Effector CD8-positive, alpha-beta T cell (primary cell): ENCODE data around the gene TRAPPC10.

ENCODE experiments used
- DNase-seq: peaks from one replicate; lab custom pipeline; 2025; lab: John Stamatoyannopoulos, UW

TRAPPC10 gene

DNA sequence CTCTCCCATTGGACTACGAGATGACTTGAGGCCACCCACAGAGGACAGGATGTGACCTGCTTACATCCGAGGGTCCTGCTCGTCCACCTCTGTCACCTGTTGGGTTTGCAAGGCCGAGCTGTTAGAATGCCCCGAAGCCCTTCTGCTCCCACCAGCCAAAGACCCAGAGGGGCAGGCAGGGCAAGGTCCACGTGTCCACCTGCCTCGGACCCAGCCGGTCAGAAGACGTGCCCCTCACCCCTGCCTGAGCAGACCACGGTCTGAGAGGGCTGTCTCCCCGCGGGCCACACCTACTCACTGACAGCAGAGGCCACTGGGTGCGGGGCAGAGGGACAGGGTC lies 30.3 kb upstream of the TRAPPC10 start:
- DNase-seq = no peak

DNA sequence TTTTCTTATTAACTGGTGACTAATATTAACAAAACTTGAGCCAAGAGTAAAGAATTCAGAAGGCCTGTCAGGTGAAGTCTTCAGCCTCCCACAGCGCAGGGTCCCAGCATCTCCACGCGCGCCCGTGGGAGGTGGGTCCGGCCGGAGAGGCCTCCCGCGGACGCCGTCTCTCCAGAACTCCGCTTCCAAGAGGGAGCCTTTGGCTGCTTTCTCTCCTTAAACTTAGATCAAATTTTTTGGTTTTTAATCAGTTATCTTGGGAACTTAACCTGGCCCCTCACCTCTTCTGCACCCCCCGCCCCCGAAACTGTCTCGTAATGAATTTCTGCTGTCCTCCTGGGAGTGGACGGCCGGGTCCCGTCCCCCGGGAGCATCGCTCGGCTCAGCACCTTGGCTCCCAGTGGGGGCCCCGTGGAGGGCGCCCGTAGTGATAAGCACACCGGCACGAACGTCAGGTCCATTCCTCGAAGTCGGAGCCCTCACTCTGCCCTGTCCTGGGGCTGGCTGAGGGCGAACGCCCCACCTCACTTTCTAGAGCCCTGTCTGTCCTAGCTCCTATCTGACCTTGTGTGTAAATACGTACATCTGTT lies 29.5 kb upstream of the TRAPPC10 start:
- DNase-seq = no peak

DNA sequence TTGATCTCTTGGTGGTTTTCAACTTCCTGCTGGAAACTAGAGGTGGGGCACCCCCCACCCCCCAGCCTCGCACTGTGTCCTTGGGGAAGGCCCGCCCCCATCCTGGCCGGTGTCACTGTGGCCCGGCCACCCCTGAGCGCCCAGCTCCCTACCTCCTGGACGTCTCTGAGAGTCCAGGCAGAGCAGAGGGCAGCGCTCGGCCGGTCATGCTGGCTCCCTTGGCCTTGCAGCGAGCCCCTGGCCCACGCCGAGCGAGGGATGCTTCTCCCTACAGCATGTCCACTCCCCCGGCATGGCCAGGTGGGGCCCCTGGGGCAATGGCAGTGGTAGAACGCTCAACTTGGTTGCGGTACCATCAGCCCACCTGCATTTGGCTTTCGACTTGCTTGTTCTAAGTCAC lies 28.7 kb upstream of the TRAPPC10 start:
- no peak for DNase-seq

DNA sequence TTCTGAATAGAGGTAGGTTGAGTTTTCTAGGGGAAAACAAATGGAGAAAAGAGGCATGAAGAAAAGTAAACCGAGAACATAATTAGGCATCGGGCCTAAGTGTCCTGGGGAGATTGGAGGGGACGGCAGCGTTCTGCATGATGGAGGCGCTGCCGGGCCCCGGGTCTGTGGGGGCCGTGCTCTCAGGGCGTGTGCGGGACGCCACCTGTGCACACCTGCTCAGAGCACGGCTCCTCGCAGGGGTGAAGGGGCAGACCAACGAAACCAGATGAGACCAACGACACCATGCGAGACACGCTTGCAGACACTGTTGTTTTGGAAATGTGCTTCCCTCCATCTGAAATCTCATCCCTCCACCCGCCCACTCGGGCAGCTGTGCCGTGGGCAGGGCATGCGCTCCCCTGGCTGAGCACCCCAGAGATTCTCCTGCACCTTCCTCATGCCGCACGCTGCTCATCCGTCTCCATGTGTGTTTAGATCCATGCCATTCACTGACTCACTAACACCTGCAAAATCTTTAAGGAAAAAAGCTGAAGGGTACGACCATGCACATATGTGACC lies 28.2 kb upstream of the TRAPPC10 start:
- no peak for DNase-seq

DNA sequence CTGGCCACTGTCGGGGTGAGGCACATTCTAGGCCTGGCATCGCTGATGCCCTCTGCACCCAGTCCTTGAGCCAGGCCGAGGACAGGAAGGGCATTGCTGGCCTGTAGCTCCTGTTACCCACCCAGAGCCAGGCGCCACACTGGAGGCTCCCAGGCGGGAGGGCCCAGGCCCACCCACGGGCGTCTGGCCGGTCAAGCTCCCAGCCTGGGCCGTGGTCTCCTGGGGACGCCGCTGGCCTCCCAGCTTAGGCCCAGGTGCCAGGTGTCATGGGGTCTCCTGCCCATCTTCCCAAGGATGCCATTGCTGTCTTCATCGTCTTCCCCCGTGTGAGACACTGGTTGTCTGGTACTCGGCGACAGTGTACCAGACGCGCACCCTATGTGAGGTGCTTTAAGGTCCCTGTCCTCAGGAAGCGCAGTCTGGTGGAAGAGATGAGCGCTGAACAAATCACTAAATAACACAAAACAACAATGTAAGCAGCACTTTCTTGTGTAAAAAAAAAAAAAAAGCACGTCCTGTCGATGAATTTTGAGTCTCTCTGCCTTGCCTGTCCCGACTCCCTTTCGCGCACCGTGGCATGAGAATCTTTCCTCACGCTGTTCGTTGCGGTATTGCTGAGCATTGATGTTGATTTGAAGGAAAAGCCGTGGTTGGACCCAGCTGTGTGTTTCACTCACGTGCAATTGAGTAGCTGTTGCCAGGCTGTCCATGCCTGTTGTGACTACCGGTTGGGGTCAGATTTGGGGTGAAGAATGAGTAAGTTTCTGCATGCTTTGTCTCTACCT lies 27.0 kb upstream of the TRAPPC10 start:
- no peak for DNase-seq

DNA sequence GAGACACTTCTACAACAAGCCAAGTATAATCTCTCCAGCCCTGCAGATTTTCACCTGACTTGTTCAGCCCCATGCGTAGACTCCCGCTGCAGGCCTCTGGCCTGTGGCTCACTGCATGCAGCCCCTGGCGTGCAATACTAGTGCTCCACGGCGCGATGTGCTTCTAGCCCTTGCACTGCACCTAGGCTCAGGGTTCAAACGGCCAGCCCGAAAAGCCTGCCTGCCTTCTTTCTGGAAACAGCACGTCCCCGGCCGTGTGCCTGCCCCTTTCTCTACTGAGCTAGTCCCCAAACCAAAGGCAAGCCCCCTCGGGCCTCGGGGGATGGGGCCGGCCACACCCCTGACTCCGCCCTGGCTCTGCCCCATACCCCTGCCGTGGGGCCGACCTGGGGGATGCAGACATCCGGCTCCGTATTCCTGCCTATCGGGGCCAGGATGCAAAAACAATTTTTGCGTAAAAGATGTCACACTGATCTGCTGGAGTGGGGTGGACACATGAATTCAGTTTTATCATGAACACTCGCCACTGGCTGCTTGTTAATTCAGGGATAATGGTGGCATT lies 26.3 kb upstream of the TRAPPC10 start:
- no peak for DNase-seq

DNA sequence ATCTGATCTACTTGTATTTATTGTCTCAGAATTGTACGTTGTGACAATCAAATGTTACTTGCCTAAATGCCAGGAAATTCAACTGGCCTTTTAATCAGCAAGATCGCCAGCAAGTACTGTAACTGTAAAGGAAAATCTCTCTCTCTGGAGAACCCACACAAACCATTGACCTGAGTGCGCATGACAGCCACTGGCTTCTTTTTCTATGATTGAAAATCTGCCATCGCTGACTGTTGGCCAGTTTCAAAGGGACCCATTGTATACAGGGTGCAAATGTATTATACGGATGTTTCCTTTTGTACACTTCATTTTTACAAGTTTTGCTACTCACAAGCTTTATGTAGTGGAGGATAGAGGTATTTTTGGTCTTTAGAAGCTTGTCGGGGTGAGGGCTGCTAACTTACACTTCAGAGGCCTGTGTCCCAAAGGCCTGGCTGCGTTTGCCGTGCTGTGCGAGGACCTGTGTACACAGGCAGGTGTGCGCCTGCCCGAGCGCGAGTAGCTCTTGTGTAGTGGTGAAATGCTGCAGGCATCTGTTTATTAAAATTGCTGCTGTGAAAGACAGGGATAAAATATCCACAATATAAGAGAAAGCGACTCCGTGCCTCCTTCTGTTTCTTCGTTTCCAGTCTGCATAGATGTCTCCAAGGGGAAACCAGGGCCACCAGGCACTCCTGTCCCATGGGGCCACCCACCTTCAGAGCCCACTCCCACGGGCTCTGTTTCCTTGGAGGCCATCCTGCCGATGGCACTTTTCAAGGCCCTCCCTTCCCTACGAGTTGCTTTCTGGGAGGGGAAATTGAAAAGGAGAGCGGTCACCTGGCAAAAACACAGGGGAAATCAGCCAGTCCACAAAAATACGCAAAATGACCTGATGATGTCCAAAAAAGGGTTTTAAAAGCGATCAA lies 25.3 kb upstream of the TRAPPC10 start:
- no peak for DNase-seq

DNA sequence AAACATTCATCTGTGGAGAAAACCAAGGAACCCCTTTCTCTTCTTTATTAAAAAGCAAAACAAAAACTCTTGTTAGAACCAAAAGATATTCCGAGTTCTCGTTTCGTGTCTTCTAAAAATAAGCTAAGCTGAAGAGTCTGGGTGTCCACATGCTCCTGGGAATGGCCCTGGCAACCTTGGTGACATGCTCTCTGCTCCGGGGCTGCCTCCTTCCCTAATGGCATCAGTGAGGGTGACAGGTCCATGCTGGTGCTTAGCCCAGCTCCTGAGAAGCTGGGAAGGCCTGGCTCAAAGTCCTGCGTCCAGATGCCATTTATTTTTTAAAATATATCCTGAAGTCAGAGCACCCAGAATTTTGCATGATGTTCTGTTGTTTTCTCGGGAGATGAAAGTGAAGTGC lies 24.6 kb upstream of the TRAPPC10 start:
- no peak for DNase-seq

DNA sequence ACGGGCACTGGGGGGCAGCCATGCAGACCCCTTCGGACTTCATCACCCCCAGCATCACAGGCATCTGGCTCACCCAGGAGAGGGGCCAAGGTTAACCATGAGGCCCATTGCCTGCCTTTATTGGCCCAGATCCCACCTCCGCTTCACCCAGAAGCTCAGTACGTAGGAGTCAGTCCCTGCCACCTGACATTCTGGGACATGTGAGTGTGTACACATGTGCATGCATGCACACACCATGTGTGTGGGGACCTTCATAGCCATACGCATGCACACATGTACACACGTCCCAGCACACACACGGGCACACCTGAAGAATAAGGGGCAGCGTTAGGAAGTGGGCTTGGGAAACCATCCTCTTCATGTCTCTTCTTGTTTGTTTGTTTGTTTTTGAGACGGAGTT lies 24.1 kb upstream of the TRAPPC10 start:
- DNase-seq = no peak

DNA sequence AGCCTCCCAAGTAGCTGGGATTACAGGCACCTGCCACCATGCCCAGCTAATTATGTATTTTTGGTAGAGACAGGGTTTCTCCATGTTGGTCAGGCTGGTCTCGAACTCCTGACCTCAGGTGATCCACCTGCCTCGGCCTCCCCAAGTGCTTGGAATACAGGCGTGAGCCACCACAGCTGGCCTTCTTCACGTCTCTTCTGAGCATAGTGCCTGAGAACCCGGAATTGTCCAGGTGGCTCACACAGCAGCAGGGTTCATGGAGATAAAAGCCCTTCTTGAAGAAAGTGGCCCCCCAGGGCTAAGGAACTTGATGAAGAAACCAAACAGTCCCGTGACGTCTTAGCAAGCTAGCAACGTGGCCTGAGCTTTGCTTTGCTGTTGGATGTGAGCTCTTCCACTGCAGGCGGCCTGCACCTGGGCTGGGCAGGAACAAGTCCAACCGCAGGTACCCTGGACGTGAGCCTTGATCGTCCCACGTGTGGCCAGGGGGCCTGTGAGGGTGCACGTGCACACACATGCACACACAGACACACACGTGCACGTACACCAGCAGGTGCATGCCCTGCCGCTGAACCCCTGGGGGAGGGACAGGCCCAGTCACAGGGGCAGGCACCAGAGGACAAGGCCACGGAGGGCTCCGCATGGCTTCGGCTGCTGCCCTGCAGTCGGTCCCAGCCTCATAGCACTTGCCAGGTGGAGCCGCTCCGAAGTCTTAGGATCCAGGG lies 23.4 kb upstream of the TRAPPC10 start:
- no peak for DNase-seq

DNA sequence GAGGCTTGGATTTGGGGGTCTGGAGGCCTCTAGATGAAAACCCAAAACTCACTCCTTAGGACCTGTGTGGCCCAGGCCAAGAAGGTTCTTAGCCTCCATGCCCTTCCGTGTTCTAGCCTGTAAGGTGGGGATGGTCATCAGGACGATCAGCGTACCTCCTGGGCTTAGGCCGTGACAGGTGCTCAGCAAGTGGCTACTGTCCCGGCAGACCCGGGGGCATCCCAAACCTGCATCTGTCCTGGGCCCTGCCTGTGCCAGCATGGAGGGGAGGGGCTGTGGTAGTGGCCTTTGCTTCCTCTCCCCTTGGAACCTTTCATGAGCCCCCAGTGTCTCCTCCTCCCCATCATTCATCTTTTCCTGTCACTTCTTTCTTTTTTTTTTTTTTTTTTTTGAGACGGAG lies 22.7 kb upstream of the TRAPPC10 start:
- no peak for DNase-seq

DNA sequence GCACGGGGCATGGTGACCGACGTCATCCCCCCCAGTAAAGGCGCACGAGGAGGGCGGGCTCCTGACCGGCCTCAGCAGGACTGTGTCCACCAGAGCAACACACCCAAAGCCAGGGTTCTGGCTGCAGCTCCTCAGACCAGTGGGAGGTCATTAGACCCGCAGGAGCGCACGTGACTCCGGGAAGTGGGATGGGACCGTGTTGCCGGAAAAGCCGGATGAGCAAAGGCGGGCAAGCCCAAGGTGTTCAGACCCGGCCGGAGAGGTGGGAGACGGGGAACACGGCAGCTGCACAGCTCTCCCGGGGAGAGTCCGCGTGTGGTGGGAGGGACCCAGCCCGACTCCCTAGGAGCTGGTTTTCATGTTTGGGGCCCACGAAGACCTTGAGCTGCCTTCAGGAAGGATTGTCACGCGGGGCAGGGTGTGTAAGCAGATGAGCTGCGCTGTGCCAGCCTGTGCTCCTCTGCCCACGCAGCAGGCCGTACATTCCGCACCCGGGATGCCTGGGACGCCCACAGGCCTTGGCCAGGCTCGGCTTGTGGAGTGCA lies 20.6 kb upstream of the TRAPPC10 start:
- no peak for DNase-seq

DNA sequence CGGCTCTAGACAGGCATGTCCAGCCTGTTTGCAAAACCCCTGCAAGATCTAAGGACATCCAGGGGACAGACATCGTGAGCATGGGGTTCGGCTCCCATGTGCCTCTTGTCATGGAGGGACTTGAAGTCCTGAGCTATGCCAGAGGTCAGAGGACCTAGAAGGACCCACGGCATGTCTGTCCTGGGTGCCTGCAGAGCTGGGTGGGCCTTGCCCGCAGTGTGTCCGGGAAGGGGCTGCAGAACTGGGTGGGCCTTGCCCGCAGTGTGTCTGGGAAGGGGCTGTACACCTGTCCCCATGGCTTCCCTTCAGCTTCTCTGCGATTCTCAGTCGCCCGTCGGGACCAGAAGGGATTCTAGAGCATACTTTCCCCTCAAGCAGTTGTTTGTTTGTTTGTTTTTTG lies 20.0 kb upstream of the TRAPPC10 start:
- no peak for DNase-seq

DNA sequence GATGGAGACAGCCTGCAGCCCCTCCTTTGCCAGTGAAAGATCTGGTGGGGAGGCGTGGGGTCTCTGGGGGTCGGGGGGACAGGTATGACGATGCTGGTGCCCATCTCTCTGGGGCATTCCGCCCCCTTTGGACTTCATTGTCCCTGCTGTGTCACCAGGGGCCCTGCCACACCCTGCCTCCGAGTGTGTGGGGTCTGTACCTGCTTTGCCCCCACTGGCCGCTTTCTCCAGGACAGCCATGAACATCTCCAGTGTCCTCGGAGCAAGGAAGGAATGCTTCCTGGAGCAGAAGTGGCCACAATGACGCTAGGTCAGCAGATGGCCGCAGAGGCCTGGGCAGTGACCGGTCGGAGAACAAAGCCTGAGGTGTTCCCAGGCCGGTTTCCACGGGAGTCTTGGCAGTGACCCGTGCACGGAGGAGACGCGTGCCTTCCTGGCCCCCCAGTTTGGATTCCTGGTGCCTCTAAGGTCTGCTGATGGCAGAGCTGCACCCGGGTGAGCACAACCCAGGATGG lies 18.6 kb upstream of the TRAPPC10 start:
- DNase-seq = no peak

DNA sequence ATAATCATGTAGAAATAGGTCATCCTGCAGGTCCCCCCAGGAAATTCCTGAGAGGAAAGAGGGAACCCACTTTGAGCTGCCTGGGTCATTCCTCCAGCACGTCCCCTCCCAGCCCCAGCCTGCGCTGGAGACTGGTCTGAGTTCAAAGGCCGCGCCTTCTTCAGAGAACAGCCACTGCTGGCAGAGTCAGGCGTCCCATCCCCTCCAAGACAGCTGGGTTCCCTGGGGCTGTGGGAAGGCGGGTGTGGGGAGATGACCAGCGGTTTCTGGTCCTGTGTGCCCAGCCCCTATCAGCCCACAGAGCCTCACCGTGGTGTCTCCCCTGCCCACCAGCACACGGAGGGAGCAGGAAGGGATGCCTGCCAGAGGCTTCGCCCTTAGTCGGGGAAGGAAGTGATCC lies 18.0 kb upstream of the TRAPPC10 start:
- no peak for DNase-seq

DNA sequence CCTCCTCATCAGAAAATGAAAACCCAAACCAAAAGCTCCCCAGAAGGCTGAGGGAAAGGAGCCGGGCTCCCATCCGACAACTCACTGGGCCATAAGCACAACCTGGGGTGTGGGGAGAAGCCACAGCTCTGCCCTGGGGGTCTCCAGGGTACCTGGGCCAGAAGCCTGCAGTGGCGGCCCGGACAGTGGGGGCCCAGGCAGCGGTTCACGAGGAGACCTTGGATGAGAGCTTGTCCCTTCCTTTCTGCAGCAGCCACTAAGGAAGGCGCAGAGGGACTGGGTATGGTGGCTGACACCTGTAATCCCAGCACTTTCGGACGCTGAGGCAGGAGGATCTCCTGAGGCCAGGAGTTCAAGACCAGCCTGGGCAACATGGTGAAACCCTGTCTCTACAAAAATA lies 17.5 kb upstream of the TRAPPC10 start:
- DNase-seq = no peak

DNA sequence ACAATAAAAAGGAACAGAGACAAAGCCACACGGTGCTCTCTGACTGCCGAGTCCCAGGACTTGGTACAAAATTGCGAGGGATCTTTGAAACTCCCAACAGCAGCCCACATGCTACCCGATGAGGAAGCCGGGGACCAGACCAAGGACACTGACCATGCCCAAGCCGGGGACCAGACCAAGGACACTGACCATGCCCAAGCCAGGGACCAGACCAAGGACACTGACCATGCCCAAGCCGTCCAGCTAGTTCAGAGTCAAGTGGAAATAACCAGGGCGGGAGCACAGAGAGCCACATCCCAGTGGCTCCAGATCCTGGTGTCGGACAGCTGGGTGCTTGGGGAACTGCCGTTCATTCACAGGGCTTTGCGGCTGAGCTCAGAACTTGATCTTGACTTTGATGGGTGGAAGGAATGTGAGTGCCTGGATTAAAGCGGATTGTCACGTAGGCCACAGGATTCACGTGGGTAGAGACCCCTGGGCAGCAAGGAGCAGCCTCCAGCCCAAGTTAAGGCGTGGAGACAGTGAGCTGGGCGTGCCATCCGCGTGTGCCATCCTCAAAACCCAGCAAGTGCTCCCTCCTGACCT lies 16.5 kb upstream of the TRAPPC10 start:
- DNase-seq = no peak

DNA sequence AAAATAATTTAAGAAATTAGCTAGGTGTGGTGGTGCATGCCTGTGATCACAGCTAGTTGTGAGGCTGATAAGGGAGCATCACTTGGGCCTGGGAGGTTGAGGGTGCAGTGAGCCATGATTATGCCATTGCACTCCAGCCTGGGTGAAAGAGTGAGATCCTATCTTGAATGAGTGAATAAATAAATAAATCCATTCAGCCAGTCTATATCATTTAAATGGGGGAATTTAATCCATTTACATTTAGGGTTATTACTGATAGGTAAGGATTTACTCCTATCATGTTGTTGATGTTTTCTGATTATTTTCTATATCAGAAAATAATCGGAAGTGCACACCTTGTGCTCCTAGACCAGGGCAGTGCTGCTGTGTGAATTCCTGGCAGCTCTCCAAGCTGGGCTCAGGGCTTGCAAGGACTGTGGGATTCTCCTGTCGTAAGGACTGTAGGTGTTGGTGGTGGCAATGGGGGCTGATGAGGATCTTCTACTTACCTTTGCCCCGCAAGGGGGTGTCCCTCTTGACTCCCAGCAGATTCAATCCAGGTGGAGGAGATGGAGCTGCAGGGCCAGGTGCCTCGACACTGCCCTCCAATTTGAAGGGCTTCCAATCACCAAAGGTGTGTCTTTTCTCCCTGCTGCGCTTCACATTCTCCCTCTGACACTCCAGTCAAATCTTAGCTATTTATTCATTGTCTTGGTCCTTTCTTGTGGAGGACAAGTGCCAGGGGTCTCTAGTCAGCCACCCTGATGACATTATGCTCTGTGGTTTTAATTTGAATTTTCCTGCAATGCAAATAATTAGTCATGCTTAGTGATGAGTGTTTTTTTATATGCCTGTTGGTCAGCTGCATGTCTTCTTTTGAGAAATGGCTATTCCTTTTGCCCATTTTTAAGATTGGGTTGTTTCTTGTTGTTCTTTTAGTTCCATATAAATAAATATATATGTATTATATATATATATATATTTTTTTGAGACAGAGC lies 14.1 kb upstream of the TRAPPC10 start:
- no peak for DNase-seq

DNA sequence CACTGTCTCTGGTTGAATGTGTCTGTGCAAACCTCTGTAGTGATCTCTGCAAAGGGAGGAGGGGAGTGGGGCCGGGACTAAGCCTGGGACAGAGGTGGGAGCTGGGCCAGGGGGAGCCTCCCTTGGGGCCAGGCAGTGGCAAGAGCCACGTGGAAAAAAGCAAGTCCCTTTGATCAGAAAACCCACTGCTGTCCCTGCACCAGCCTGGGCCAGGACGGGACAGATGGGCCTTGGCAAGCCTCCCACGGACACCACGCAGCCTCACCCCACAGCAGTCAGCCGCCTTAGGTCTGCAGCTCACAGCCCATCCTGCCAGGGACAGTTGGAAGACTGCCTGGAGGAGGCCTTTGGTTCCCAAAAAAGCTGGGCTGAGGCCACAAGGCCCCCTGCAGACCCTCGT lies 11.7 kb upstream of the TRAPPC10 start:
- no peak for DNase-seq

DNA sequence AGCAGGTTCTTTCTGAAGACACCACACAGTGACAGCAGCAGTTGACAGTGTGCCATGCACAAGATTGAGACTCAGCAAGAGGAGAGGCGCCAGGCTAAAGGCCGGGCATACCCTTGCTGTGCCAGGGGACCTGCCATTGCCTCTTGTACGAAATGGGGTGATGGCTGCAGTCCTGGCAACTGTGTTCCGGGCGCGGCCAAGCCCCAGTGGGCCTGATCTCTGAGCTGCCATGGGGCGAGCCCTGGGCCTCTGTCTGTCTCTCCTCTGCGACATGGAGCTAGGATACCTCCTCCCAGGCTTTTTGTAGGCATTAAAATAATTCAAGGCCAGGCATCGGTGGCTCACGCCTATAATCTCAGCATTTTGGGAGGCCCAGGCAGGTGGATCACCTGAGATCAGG lies 9.6 kb upstream of the TRAPPC10 start:
- no peak for DNase-seq
